SK-N-SH (cell line): Measurements from ENCODE around the gene PNKP. TPM values are rescaled to one million over a fixed set of nuclear protein-coding genes. Genes with fewer than 3 reads are reported as not detected.

Experiments used
- CTCF ChIA-PET: fragments of 300-600, 350-600 bp; formaldehyde crosslinking; extraction: SDS; loops from one replicate; lab custom pipeline; 2021; lab: Yijun Ruan, JAX
- POLR2A ChIA-PET: fragments of 350-600 bp; sonication (Branson Sonifier 250); formaldehyde crosslinking; extraction: SDS; loops from one replicate; lab custom pipeline; 2020; ENCODE audit warnings: antibody characterized with exemption, inconsistent platforms; lab: Yijun Ruan, JAX
- DNase-seq: peaks from one replicate; pipeline ENCODE4 v3.0.0; 2012
- H2AFZ ChIP-seq: fragments of 200-600 bp; sonication (generic); 2 replicates; pipeline ENCODE4 v1.8.1; 2016; ENCODE audit warnings: antibody characterized with exemption, mild to moderate bottlenecking, low read depth
- H3F3A ChIP-seq: fragments of 200-600 bp; sonication (generic); replicated peaks from 2 replicates; pipeline ENCODE3; 2016; ENCODE audit warnings: antibody characterized with exemption, mild to moderate bottlenecking; ENCODE audit not compliant: insufficient read depth
- H3K27ac ChIP-seq, 2 experiments: fragments of 200-500 bp in 1 of 2; fragments of 200-600 bp in 1 of 2; sonication (Bioruptor generic) in 1 of 2; sonication (generic), shearing (Covaris generic) in 1 of 2; 2 replicates each; pipeline versions ENCODE4 v1.5.1 to v1.6.1; 2014 to 2016; ENCODE audit warnings: low read depth in 2 of 2, inconsistent platforms in 1 of 2, low read length in 1 of 2, mild to moderate bottlenecking in 1 of 2, mixed read lengths in 1 of 2
- H3K27me3 ChIP-seq: fragments of 200-600 bp; sonication (generic), shearing (Covaris generic); 2 replicates; pipeline ENCODE4 v1.6.1; 2016; ENCODE audit warnings: mixed run types; ENCODE audit not compliant: insufficient read depth
- H3K36me3 ChIP-seq, 2 experiments: fragments of 200-500 bp in 1 of 2; fragments of 200-600 bp in 1 of 2; sonication (Bioruptor generic) in 1 of 2; sonication (generic) in 1 of 2; replicated peaks in 1 of 2; 2 replicates each; pipeline versions ENCODE3 to v1.5.1; 2014 to 2016; ENCODE audit warnings: low read length in 1 of 2, mild to moderate bottlenecking in 1 of 2; ENCODE audit not compliant: insufficient read depth in 2 of 2, control insufficient read depth in 1 of 2
- H3K4me1 ChIP-seq, 2 experiments: fragments of 200-500 bp in 1 of 2; fragments of 200-600 bp in 1 of 2; sonication (Bioruptor generic) in 1 of 2; sonication (generic), shearing (Covaris generic) in 1 of 2; 2 replicates each; pipeline versions ENCODE4 v1.5.1 to v1.6.1; 2014 to 2016; ENCODE audit warnings: low read depth in 1 of 2, low read length in 1 of 2, mixed run types in 1 of 2; ENCODE audit not compliant: insufficient read depth in 2 of 2, control insufficient read depth in 1 of 2
- H3K4me2 ChIP-seq: fragments of 200-600 bp; sonication (generic), shearing (Covaris generic); 2 replicates; pipeline ENCODE4 v1.6.1; 2017; ENCODE audit warnings: mixed run types
- H3K4me3 ChIP-seq, 2 experiments: fragments of 200-500 bp in 1 of 2; fragments of 200-600 bp in 1 of 2; sonication (Bioruptor generic) in 1 of 2; sonication (generic), shearing (Covaris generic) in 1 of 2; 2 replicates each; pipeline versions ENCODE4 v1.5.1 to v1.8.1; 2014 to 2016; ENCODE audit warnings: low read depth in 2 of 2, inconsistent platforms in 1 of 2, low read length in 1 of 2, mild to moderate bottlenecking in 1 of 2, mixed read lengths in 1 of 2, moderate library complexity in 1 of 2
- H3K79me2 ChIP-seq: fragments of 200-600 bp; sonication (generic); 2 replicates; pipeline ENCODE4 v1.8.1; 2017; ENCODE audit warnings: mild to moderate bottlenecking; ENCODE audit not compliant: insufficient read depth
- H3K9ac ChIP-seq: fragments of 200-600 bp; sonication (generic); 2 replicates; pipeline ENCODE4 v1.6.1; 2017; ENCODE audit warnings: mixed run types
- H3K9me2 ChIP-seq: fragments of 200-600 bp; sonication (generic); 2 replicates; pipeline ENCODE4 v1.6.1; 2017; ENCODE audit warnings: mixed run types
- H3K9me3 ChIP-seq: fragments of 200-600 bp; sonication (generic); 2 replicates; pipeline ENCODE4 v1.6.1; 2017; ENCODE audit warnings: mixed run types, mild to moderate bottlenecking, moderate library complexity
- H4K20me1 ChIP-seq: fragments of 200-600 bp; sonication (generic); 2 replicates; pipeline ENCODE4 v1.6.1; 2017; ENCODE audit warnings: mild to moderate bottlenecking, mixed run types; ENCODE audit not compliant: insufficient read depth
- CHD2 ChIP-seq: fragments of 150-350 bp; IDR thresholded peaks from 2 replicates; pipeline ENCODE4 v1.6.1; 2018; ENCODE audit warnings: low read length; ENCODE audit not compliant: partially characterized antibody
- EP300 ChIP-seq, 2 experiments: IDR thresholded peaks; 2 replicates each; pipeline versions ENCODE4 v1.4.0 to v1.6.1; 2012; ENCODE audit warnings: borderline replicate concordance in 1 of 2, low read depth in 1 of 2, low read length in 1 of 2
- FOSL2 ChIP-seq: IDR thresholded peaks from 2 replicates; pipeline ENCODE4 v1.4.0; 2012; ENCODE audit warnings: low read depth, mild to moderate bottlenecking, moderate library complexity, borderline replicate concordance
- JUND ChIP-seq: IDR thresholded peaks from 2 replicates; pipeline ENCODE4 v1.4.0; 2012
- NFIC ChIP-seq: IDR thresholded peaks from 2 replicates; pipeline ENCODE4 v1.4.0; 2012; ENCODE audit warnings: borderline replicate concordance
- RAD21 ChIP-seq: IDR thresholded peaks from 2 replicates; pipeline ENCODE4 v1.6.1; 2012; ENCODE audit warnings: mild to moderate bottlenecking, low read length
- RXRA ChIP-seq: IDR thresholded peaks from 2 replicates; pipeline ENCODE4 v1.4.0; 2012; ENCODE audit warnings: low read depth, mild to moderate bottlenecking, borderline replicate concordance
- SIN3A ChIP-seq: IDR thresholded peaks from 2 replicates; pipeline ENCODE4 v1.6.1; 2012; ENCODE audit warnings: low read depth, mild to moderate bottlenecking, low read length, moderate library complexity, borderline replicate concordance
- SMC3 ChIP-seq: IDR thresholded peaks from 2 replicates; pipeline ENCODE4 v1.6.1; 2012; ENCODE audit warnings: low read depth, low read length, improper control_type of control experiment
- TAF1 ChIP-seq: IDR thresholded peaks from 2 replicates; pipeline ENCODE4 v1.6.1; 2012; ENCODE audit warnings: low read depth, mild to moderate bottlenecking, low read length, moderate library complexity, borderline replicate concordance
- WGBS: methylation state at CpG from one replicate; pipeline ENCODE4 v1.1.6; 2017; ENCODE audit warnings: low lambda C conversion rate; 5-methylcytosine and 5-hydroxymethylcytosine counted together
- polyA plus RNA-seq, 3 experiments: library from polyadenylated mRNA; depleted of rRNA; stranded (reverse); fragments of >200 nt; gene quantifications; 2 replicates each; pipeline ENCODE4 v1.2.3, GENCODE V29; 2012
- TF ChIP-seq, protein P1 (sequence below): IDR thresholded peaks from 2 replicates; pipeline ENCODE4; 2012
- TF ChIP-seq, protein P2 (sequence below): IDR thresholded peaks from 2 replicates; pipeline ENCODE4 v1.4.0; 2012; ENCODE audit warnings: low read depth

PNKP gene
- polyA plus RNA-seq, 1 of the 3 experiments (the other 2 are of a cell fraction), result 52.0 TPM

GRCh38 chr19:49851456-49852259 lies 15.7 kb downstream of the PNKP start:
- Histone ChIP-seq H3F3A (peaks cover 49% of the 10 kb centered on the region), H3K9ac (peak overlapping the region; percentile 42; the same call in 1 of the 2 replicates), H3K27ac (peak overlapping the region in 1 of 2 experiments; percentile 97; a peak in 2 of 4 replicates), H3K9me2 (no peaks in the 10 kb centered on the region), H3K36me3 (peaks cover 9 to 12% of the 10 kb centered on the region in 2 experiments), H3K4me1 (peaks cover 15 to 32% of the 10 kb centered on the region in 2 experiments; a peak in 3 of 4 replicates), H3K79me2 (peaks cover 53% of the 10 kb centered on the region), H4K20me1 (peaks cover 49% of the 10 kb centered on the region), H3K9me3 (no peaks in the 10 kb centered on the region), H3K27me3 (no peaks in the 10 kb centered on the region), H3K4me2 (peak overlapping the region; percentile 90), H2AFZ (no peak overlapping the region), H3K4me3 (peak overlapping the region; percentile 77 to 89)
- DNase-seq, result peak; percentile 80
- ChIA-PET CTCF (interaction anchor here (0.7 to 4.2 kb wide), 7 partner anchors 11 to 101 kb away, joined by 3 to 20 read pairs (median 4); no protein-coding TSS in a partner anchor), POLR2A (interaction anchor here (1.3 to 3.2 kb wide), 7 partner anchors 9 to 164 kb away, joined by 4 to 25 read pairs (median 15); partner anchors contain the start of genes AKT1S1, FUZ and TBC1D17)
- 11% methylated on average over 36 of the region's 78 CpGs for whole genome bisulfite sequencing
- TF ChIP-seq SIN3A, result peak; percentile 38; the same call in 1 of the 2 replicates
- TF ChIP-seq, protein P1, sequence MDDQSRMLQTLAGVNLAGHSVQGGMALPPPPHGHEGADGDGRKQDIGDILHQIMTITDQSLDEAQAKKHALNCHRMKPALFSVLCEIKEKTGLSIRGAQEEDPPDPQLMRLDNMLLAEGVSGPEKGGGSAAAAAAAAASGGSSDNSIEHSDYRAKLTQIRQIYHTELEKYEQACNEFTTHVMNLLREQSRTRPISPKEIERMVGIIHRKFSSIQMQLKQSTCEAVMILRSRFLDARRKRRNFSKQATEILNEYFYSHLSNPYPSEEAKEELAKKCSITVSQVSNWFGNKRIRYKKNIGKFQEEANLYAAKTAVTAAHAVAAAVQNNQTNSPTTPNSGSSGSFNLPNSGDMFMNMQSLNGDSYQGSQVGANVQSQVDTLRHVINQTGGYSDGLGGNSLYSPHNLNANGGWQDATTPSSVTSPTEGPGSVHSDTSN, result no peak

GRCh38 chr19:49850487-49851342 lies 16.7 kb downstream of the PNKP start, which contains the start of gene PTOV1:
Gene PTOV1, plus strand, starts transcription at chr19:49851159.
- H3K9me3 ChIP-seq, result no peaks in the 10 kb centered on the region
- peak within 1 kb of the TSS; percentile 99 for H3K9ac ChIP-seq
- peak; percentile 98 for DNase-seq
- H3K4me2 ChIP-seq, result peak within 1 kb of the TSS; percentile 90
- no peaks in the 10 kb centered on the region for H3K27me3 ChIP-seq
- peak within 1 kb of the TSS; percentile 97 to 99 for H3K27ac ChIP-seq
- H3K36me3 ChIP-seq, result peaks cover 9 to 12% of the 10 kb centered on the region in 2 experiments
- TF ChIP-seq FOSL2, result no peak
- TF ChIP-seq, protein P1, result 0 out of 2 replicates have a peak, but pooled peaks have one; percentile 11
- TF ChIP-seq SMC3, result no peak
- TF ChIP-seq, protein P2, sequence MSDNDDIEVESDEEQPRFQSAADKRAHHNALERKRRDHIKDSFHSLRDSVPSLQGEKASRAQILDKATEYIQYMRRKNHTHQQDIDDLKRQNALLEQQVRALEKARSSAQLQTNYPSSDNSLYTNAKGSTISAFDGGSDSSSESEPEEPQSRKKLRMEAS, result peak; percentile 33; the same call in 1 of the 2 replicates
- no peak for TF ChIP-seq CHD2
- no peak for TF ChIP-seq RAD21
- no peak; the same call in 1 of the 2 replicates for TF ChIP-seq JUND
- no peak for TF ChIP-seq RXRA
- TF ChIP-seq EP300 (IDR thresholded peaks at IDR 0.05; ENCODE audit: borderline replicate concordance in 1 of 2, low read depth in 1 of 2, low read length in 1 of 2), result peak in 1 of 2 experiments; percentile 55; a peak in 1 of 4 replicates
- TF ChIP-seq NFIC, result no peak
- peak; percentile 83 for TF ChIP-seq TAF1
- CTCF ChIA-PET, result interaction anchor here (0.7 to 2.3 kb wide), 10 partner anchors 11 to 100 kb away, joined by 3 to 8 read pairs (median 4); partner anchors contain the start of genes FUZ and MED25
- peaks cover 47% of the 10 kb centered on the region for H3F3A ChIP-seq
- H4K20me1 ChIP-seq, result peaks cover 39% of the 10 kb centered on the region
- POLR2A ChIA-PET, result interaction anchor here (0.6 to 3.2 kb wide), 15 partner anchors 8 to 211 kb away, joined by 3 to 25 read pairs (median 5); partner anchors contain the start of genes AKT1S1, FUZ, RRAS and TBC1D17
- 8% methylated on average over 51 of the region's 98 CpGs for WGBS
- H2AFZ ChIP-seq, result 0 out of 2 replicates have a peak within 1 kb of the TSS, but pooled peaks have one; percentile 67
- peak within 1 kb of the TSS; percentile 77 to 89 for H3K4me3 ChIP-seq
- peaks cover 53% of the 10 kb centered on the region for H3K79me2 ChIP-seq
- peaks cover 15 to 32% of the 10 kb centered on the region in 2 experiments; a peak in 3 of 4 replicates for H3K4me1 ChIP-seq
- no peaks in the 10 kb centered on the region for H3K9me2 ChIP-seq
